Smooth muscle cell (in vitro differentiated cells): ENCODE measurements around the gene EFNA5. TPM values are rescaled to one million over a fixed set of nuclear protein-coding genes. Genes with fewer than 3 reads are reported as not detected.
A peak's percentile ranks its signal among the peaks of the same experiment; 100 is the strongest.

Experiments used
- DNase-seq: peaks from one replicate; lab custom pipeline; 2025; ENCODE audit not compliant: unreplicated experiment; lab: John Stamatoyannopoulos, UW
- H2AFZ ChIP-seq: fragments of 200-600 bp; sonication (generic); 2 replicates; pipeline ENCODE4 v1.6.0; 2016; ENCODE audit warnings: antibody characterized with exemption, low read depth, mild to moderate bottlenecking
- H3F3A ChIP-seq: fragments of 200-600 bp; sonication (generic); 2 replicates; pipeline ENCODE4 v1.6.0; 2017; ENCODE audit warnings: antibody characterized with exemption, low read depth
- H3K27ac ChIP-seq: fragments of 200-600 bp; sonication (generic); 2 replicates; pipeline ENCODE4 v1.5.1; 2016; ENCODE audit warnings: low read depth, mild to moderate bottlenecking
- H3K27me3 ChIP-seq: fragments of 200-600 bp; sonication (generic); 2 replicates; pipeline ENCODE4 v1.6.1; 2016; ENCODE audit warnings: low read depth, mild to moderate bottlenecking
- H3K36me3 ChIP-seq: fragments of 200-600 bp; sonication (generic); 2 replicates; pipeline ENCODE4 v1.5.1; 2016; ENCODE audit warnings: low read depth
- H3K4me1 ChIP-seq: fragments of 200-600 bp; sonication (generic); 2 replicates; pipeline ENCODE4 v1.5.1; 2016; ENCODE audit warnings: low read depth
- H3K4me2 ChIP-seq: fragments of 200-600 bp; sonication (generic); 2 replicates; pipeline ENCODE4 v1.6.0; 2016; ENCODE audit warnings: mild to moderate bottlenecking
- H3K4me3 ChIP-seq: fragments of 200-600 bp; sonication (generic); 2 replicates; pipeline ENCODE4 v1.5.1; 2016; ENCODE audit warnings: mild to moderate bottlenecking
- H3K79me2 ChIP-seq: fragments of 200-600 bp; sonication (generic); 2 replicates; pipeline ENCODE4 v1.6.0; 2016; ENCODE audit warnings: low read depth, mild to moderate bottlenecking
- H3K9ac ChIP-seq: fragments of 200-600 bp; sonication (generic); 2 replicates; pipeline ENCODE4 v1.6.0; 2016; ENCODE audit warnings: low read depth
- H3K9me3 ChIP-seq: fragments of 200-600 bp; sonication (generic); replicated peaks from 2 replicates; pipeline ENCODE4 v1.5.1; 2016; ENCODE audit warnings: low read depth
- H4K20me1 ChIP-seq: fragments of 200-600 bp; sonication (generic); 2 replicates; pipeline ENCODE4 v1.6.0; 2016; ENCODE audit warnings: low read depth
- CTCF ChIP-seq: fragments of 200-600 bp; sonication (generic); IDR thresholded peaks from 2 replicates; pipeline ENCODE4 v1.5.1; 2017; ENCODE audit warnings: borderline replicate concordance, mild to moderate bottlenecking, antibody characterized with exemption; ENCODE audit not compliant: insufficient read depth, poor library complexity, severe bottlenecking
- WGBS: methylation state at CpG from one replicate; pipeline ENCODE4 v1.1.7; 2016; ENCODE audit warnings: low lambda C conversion rate; 5-methylcytosine and 5-hydroxymethylcytosine counted together
- polyA plus RNA-seq: library from polyadenylated mRNA; unstranded; fragments of >200 nt; fragmentation: Nextera tagmentation; extraction: Ambion mirVana; gene quantifications from 2 replicates; pipeline ENCODE4 v1.2.1, GENCODE V29; 2016
- total RNA-seq: library from RNA; depleted of rRNA; stranded (reverse); fragments of >200 nt; gene quantifications from 2 replicates; pipeline ENCODE4 v1.2.3, GENCODE V29; 2014

Gene EFNA5
- total and polyA plus RNA-seq, 2 experiments from 2014 or later: 0.32 to 8.8 TPM

GRCh38 chr5:107389130-107389774 lies 281.5 kb downstream of the EFNA5 start:
- Histone ChIP-seq H3F3A (no peaks in the 10 kb centered on the region), H3K36me3 (no peaks in the 10 kb centered on the region), H3K27ac (peak overlapping the region; percentile 76), H3K27me3 (no peaks in the 10 kb centered on the region), H3K4me1 (peaks cover 24% of the 10 kb centered on the region), H2AFZ (no peak overlapping the region), H3K9me3 (no peaks in the 10 kb centered on the region), H3K79me2 (no peaks in the 10 kb centered on the region), H3K4me2 (peak overlapping the region; percentile 66), H4K20me1 (no peaks in the 10 kb centered on the region), H3K4me3 (no peak overlapping the region), H3K9ac (peak overlapping the region; percentile 59)
- WGBS: 71% methylated on average over 5 of the region's 5 CpGs
- TF ChIP-seq CTCF: no peak
- no peak for DNase-seq

DNA sequence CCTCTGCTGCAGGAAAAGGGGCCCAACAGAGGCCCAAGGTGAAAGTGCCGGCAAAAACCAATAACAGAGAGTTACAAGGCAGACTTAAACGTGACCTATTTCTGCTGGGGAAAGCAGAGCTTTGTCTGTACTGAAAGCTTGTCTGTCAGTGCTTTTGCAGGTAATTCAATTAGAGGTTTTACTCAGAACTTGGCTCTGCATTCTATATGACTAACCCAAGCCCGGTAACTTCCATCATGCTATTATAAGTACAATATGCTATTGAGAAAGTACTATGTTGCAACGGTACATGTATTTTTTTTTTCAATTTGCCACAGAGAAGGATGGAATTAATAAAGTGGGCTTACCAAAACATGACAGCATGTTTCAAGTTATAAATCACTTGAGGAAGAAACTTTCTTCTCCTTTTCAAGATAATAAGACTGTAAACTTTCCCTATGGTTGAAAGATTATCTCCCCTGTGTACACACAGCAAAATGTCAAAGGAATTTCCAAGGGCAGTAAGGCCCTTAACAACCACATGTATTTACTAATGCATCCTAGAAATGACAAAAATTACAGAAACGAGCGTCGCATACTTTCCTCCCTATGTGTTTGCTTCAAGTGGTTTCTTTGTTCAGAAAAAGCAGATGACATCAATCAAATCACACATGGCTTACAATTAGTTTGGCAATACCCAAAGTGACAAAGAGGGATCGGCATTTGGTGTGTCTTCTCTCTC lies 282.4 kb downstream of the EFNA5 start:
- Histone ChIP-seq H4K20me1 (no peaks in the 10 kb centered on the region), H2AFZ (no peak overlapping the region), H3K9ac (peak overlapping the region; percentile 59), H3K4me2 (peak overlapping the region; percentile 66), H3F3A (no peaks in the 10 kb centered on the region), H3K36me3 (no peaks in the 10 kb centered on the region), H3K27ac (peak overlapping the region; percentile 76), H3K79me2 (no peaks in the 10 kb centered on the region), H3K9me3 (no peaks in the 10 kb centered on the region), H3K4me3 (no peak overlapping the region), H3K4me1 (peaks cover 24% of the 10 kb centered on the region), H3K27me3 (no peaks in the 10 kb centered on the region)
- TF ChIP-seq CTCF: no peak
- WGBS: 19% methylated on average over 8 of the region's 8 CpGs
- no peak for DNase-seq

DNA sequence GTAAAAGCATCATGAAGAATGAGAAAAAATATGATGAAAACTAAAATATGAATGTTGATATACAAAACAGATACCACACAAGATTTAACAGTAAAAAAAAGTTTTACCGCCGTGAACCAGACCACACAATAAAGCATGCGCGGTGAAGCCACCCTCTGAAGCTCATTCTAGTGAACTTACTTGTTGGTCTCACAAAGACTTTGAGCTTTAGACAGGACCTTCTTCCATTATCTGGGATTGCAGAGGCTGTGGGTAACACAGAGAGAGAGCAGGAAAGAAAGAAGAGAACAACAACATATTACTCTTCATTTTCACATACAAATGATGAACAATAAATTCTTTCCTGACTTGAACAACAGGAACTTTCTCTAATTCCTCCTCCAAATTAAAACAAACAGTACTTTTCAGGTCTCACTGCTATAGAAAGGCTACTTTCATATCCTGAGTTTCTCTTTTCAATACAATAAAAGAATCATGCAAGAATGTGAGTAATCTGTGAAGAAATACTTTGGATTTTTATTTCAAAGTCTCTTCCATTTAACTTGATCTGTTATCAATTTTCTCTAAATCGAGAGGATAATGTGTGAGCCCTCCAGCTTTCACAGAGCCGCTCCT lies 283.1 kb downstream of the EFNA5 start:
- no peaks in the 10 kb centered on the region for H3F3A ChIP-seq
- WGBS: 68% methylated on average over 6 of the region's 6 CpGs
- H3K27ac ChIP-seq: peak overlapping the region; percentile 76
- peak overlapping the region; percentile 24 for H3K9ac ChIP-seq
- TF ChIP-seq CTCF: no peak
- H3K36me3 ChIP-seq: no peaks in the 10 kb centered on the region
- H3K4me3 ChIP-seq: no peak overlapping the region
- H3K4me2 ChIP-seq: peak overlapping the region; percentile 66
- H3K79me2 ChIP-seq: no peaks in the 10 kb centered on the region
- no peaks in the 10 kb centered on the region for H3K27me3 ChIP-seq
- H2AFZ ChIP-seq: no peak overlapping the region
- no peak for DNase-seq
- peaks cover 24% of the 10 kb centered on the region for H3K4me1 ChIP-seq
- H3K9me3 ChIP-seq: no peaks in the 10 kb centered on the region
- no peaks in the 10 kb centered on the region for H4K20me1 ChIP-seq
